ENCODE measurements around the gene IL4I1.

Gene IL4I1

DNA sequence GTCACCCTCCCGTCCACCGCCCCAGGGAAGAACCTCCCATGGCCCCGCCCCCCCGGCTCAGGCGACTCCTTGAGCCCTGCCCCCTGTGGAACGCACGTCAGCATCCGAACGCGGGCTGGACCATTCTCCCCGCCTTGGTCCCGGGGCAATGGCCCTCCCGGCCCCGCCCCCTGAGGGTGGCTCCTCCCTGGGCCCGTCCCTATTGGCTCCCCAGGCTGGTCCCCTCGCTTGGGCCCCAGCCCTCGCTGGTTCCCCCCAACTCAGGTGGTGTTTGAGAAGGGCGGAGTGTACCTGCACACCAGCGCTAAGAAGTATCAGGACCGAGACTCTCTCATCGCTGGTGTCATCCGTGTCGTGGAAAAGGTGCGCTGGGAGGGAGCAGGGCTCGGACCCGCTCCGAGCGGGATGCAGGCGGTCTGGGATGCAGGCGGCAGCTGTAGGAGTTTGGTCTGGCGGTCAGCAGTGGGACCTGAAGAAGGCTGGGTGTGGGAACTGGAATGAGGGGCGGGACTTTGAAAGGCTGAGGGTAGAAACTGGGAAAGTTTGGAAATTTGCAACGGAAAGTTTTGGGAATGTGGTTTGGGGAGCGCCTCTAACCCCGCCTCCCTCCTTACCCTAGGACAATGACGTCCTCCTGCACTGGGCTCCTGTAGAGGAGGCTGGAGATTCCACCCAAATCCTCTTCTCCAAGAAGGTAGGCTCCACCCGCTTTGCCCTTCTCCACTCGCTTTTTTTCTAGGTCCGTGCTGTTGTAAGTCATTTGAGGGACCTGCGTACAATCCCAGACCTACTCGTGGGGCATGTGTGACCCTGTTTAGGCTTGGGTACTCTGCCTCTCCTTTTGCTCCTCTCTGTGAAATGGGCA, 18.6 kb downstream of the IL4I1 start:
- peak; percentile 84 to 92 for DNase-seq

DNA sequence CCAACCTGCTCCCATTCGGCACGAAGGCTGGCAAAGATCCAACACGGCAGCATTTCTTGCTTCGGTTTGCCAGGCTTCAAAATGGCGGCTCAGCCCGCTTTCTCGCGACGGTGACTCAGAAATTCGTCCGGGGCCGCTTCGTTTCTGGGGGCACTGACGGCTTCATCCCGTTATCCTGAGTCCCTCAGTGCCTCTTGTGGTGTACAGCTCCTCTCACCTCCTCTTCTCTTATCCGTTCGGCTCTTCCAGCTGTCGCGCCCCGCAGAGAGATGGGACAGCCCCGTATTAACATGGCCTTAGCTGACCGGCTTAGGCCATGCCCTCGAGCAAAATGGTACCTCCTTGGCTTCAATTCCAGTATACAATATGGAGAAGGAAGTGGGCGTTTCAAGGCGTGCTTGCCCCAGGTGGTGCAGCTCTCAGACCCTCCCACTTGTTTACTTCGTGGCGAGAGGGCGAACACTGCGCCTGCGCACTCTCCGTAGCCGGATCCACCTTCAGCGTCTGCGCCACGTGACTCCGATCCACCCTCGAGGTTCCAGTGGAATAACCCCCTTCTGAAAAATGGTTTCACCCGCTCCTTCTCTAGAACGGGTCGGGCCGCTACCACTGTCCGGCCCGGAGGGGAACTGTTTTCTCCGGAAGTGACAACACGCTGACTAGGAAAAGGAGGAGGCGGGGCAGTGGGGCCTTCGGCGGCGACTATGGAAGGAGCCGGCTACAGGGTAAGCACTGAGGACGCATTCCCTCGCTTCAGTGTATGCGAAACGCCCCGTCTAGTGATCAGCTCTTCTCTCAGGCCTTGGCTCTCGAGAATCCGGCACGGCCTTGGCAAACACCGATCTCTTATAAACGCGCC, 19.4 kb downstream of the IL4I1 start, which contains the start of the genes AKT1S1 and TBC1D17:
Gene AKT1S1 (minus strand): TSS at position 336 of the 859 bp plus-strand sequence. CDS start 4,060 bp downstream, outside the sequence.
Gene TBC1D17 (plus strand): TSS at position 683 of the 859 bp plus-strand sequence. CDS start 22 bp downstream, at position 705.
- DNase-seq = peak; percentile 94 to 98

DNA sequence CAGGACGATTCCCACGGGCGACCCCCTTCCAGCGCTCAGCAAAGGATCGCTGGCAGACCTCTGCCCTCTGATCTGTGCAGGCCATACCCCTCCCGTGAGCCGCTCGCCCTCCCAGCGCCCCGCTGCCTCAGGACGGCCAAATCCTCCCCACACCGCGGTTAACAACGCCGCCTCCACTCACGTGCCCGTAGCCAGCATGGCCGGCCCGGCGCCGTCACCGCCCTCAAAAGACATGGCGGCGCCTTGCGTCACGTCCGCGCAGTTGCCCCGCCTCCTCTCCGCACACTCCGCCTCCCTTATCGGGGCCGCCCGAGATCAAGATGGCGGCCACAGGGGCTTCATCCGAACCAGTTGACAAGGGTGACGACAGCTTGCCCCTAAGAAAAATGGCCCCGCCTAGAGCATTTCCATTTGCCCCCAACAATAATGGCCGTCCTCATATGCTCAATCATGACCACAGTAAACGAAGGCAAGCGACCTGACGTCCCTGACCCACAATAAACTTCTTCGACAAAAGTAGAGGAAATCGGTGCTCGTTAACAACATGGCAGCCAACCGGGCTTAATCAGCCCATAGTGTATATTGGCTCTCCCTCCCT, 20.2 kb downstream of the IL4I1 start:
- DNase-seq = peak; percentile 73 to 89

DNA sequence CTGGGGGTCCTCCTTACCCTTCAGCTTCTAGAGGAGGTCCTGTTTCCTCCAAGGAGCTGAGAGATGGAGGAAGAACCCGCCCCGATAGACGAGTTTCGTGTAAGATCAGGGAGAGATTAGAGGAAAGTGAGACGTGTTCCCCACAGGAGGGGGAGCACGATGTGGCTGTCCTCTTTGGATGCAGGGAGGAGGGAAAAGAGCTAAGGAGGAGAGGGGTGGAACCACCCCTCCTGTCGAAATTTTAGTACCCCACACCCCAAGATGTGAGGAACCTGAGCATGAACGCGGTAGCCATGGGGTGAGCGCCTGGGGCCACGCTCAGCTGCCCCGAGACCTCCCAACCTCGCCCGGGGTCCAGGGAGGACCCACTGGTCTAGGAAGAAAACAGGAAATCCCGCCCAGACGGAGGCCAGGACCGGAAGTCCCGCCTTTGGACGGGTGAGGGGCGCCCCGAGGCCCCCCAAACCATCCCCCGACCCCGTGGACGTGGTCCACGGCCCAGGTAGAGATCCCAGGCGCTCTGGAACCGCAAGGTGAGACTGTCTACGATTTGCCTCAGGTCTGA, 20.7 kb downstream of the IL4I1 start:
- DNase-seq = peak in 1 of 2 experiments; percentile 22

DNA sequence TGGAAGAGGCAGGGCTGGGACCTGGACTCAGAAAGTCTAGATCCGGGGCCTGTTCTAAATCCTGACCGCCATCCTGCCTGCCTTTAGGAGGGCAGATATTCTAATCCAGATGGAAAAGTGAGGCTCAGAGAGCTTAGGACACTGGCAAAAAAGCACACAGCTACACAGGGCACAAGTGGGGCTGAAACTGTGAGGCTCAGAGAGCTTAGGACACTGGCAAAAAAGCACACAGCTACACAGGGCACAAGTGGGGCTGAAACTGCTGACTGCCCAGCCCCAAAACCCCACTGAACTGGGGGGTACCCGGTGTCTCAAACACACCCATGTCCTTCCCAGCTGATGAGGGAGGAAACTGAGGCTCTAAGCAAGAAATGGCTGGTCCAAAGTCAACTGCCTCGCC, 21.5 kb downstream of the IL4I1 start:
- DNase-seq = no peak

DNA sequence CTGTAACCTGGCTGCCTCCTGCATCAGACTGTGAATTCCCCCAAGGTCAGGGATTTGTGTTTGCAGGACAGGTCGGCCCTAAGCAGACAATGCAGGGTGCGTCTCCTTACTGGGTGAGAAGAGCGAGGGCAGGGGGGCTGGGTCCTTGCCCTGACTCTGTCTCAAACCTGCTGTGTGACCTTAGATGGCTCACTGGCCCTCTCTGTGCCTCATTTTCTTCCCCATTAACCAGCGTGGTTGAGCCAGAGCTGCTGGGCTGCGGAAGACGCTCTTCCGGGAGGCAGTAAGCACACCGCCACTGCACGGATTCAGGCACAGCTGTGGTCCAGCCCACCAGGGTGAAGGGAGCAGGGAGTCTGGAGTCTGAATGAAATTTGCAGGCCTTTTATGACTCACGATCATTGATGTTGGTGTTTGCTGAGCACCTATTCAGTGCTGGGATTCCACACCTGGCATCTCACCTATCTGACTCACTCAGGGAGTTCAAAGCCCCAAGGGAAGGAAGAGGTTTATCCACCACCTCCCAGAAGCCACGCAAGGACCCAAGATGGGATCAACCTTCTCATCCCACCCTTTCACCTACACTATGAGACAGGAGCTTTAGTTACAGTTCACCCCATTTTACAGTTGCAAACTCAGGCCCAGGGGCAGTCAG, 22.1 kb downstream of the IL4I1 start:
- no peak for DNase-seq

DNA sequence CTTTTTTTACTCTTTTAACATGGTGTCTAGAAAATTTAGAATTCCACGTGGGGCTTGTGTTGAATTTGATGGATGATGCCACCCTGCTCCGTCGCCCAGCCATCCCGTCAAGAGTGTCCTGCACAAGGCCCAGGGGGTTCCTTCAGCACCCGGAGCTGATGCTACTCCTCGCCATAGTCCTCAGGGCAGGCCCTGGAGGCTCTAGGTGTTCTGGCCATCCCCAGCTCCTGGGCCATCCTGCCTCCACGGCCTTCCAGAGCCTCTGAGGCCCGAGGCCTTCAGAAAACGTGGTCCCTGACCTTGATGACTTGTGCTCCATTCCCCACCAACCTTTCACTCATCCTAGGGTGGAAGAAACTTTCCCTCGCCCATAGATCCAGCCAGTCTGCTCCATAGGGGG, 22.9 kb downstream of the IL4I1 start:
- no peak for DNase-seq

DNA sequence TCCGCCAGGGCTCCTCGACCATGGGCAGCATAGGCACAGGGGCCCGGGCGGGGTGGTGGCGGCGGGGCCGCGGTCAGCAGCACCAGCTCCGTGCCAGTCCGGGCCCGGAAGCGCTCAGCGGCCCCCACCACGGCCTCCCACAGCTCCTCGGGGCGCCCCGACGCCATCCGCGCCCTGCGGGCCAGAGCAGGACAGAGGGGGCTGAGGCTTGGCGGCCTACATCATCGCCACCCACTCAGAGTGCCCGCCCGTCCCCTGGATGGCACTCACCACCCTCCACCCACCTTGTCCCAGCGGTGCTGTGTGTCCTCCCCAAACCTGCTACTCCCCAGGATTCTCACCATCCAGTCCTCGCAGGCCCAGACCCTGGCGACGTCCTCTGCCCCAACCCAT, 23.6 kb downstream of the IL4I1 start:
- no peak for DNase-seq

DNA sequence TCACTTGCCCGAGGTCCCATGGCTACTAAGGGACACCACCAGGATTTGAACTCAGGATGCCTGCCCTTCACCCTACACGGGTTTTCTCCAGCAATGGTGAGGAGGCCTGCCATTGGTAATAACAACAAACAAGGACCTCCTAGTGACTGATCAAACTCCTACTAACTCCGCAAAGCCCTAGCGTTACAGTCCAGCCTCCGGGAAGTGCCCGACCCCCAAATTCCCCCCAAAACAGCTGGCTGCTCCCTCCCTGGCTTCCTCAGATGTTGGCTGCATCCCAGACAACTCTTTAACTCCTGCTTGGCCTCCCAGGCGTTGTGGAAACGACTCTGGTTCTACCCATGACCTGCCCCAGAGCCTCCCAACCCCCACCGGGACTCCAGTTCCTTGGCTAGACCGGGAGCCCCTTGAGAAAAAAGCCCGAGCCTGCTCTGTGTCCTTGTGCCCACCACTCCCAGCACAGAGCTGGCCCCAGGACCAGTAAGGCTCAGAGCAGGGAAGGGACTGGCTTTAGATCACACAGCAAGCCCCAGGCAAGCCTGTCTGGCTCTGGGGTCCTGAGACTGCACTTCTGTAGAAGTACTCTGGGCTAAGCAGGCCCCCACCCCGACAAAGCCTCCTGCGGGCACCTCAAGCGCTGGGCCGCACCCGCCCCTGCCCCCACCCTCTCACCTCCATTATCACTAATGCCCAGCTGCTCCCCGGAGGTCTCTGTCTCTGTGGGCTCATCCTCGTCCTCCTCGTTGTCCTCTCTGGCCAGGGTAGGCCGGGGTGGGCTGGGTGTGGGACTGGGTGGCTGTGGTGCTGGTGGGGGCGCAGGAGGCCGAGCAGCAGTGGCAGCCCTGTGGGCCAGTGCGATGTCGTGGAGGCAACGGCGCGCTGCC, 24.2 kb downstream of the IL4I1 start:
- DNase-seq = no peak

DNA sequence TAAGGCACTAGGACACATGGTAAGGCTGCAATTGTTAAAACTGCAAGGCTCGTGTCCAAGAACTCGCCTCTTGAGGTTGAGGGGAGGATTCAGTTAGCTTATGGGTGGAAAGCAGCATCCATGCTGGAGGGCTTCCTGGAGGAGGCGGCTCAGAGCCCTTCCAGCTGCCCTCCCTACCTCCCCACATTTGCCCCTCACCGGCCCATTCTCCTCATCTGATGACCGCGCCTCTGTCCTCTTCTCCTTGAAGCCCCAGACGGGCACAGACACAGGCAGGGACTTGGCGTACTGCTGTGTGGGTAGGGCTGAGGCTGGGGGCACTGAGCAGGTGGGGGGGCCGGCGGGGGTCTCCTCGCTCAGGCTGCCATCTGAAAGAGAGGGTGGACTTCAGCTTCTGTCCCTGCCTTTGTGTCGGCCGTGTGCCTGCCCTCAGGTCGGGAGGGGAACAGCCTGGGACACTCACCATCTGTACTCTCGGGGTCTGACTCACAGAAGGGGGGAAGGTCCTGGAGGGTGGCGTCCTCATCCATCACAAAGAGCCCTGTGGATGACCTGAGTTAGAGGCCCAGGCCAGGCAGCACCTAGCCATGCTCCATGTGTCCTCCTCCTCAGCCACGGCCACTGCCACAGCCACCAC, 25.2 kb downstream of the IL4I1 start:
- DNase-seq = no peak

DNA sequence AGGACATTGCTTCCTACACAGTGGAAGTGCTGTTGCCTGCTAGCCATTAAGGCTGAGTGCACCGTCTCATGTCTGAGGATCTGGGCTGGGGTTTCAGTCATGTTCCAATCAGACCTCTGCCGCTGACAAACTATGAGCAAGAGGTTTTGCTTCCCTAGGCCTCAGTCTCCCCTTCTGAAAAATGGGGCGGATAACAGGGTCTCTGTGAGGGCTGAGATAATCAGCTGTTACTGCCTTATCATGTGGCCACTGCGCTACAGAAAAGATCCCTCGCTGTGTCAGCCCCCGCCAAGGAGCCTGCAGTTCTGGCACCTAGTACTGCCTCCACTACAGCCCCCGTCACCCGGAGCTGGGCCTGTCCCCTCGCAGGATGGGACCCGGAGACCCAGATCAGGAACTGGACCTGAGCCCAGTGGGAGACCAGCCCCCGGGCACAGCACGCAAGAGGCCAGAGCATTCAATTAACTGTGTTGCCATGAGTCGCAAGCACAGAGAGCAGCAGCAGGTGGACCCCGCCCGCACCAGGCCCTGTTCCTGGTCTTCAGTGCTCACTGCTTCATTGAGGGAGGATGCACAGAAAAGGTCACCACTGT, 26.3 kb downstream of the IL4I1 start:
- no peak for DNase-seq

DNA sequence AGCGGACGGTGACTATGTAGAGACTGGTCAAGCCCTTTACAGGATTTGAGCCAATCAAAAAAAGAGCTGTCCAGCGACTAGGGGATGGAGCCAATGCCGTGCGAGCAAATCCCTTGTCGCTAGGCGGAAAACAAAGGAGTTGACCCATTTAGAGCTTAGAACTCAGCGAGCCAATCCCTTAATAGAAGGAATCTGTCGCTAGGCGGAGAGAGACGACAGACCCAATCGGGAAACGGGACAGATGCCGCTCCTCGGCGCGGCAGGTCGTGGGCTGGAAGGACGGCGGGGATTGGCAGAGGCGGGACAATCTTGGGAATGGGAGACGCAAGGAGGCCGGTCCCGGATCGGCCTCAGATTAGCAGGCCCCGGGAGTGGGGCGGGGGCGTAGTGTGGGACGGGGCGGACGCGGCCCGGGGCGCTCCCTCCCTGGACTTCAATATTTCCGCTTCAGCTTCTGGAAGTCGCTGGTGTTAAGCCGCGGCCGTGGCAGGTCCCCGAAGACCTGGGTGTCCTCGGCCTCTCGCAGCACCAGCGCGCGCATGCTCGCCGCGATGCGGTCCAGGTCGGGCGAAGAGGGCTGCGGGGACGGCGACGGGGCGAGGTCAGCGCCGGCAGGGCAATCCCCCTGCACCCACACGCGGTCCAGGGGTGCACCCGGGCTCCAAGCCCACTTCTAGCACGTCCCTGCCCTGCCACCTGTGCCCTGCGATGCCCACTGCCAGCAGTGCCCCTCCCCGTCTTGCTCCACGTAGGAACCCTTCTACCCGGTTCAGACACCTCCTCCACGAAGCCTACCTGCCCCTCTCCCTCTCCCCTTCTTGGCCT, 27.0 kb downstream of the IL4I1 start:
- peak; percentile 98 for DNase-seq

DNA sequence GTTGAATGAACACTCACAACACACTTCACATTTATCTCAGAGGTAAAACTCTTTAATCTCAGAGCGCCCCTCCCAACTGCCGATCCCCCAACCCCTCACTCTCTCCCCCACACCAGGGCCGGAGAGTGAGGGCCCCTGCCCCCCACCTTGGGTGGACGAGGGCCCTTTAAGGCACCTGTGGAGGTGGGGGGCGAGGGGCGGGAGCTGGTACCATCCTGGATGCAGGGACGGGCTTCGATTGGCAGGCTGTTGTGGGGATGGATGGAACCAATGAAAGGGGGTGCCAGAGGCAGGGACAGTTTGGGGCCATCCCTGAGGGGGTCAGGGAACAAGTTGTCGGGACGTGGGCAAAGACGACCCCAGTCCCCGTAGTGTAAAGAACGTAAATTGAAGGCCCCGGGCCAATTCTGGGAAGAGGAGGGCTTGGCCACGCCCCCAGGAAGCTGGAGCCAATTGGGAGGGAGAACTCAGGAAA, 27.6 kb downstream of the IL4I1 start:
- DNase-seq = no peak

DNA sequence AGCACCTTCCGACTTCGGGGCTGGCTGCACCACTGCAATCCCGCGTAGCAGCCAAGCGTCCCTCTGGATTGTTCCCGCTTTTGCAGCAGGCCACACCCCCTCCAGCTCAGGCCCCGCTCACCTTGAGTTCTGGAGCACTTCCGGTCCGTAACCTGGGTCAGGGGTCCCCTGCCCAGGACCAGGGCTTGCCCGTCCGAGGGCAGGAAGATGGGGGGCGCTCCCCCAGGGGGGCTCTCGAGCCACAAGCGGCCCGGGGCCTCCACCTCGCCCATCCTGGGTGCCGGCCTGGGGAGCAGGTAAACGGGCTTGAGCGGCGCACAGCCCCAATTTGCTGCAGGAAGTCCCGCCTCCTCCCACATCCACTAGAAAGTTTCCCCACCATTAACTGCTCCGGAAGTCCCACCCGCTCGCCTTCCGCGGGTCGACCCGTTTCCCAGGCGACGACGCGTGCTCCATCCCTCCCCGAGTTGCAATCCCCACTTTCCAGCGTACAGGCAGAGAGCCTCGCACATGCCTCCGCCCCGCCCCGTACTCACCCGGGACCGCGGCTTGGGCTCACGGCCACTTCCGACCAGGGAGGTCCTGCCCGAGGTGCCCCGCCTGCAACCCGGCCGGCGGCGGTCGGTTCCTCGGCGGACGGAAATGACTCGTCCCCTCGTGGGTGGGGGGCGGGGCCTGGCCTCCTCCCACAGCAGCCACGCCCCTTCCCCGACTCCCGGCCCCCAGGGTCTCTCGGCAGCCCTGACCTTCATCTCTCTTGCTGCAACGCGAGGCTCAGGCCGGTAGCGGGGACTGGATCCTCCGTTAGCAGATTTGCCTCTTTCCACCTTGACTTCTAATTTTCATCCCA, 29.5 kb downstream of the IL4I1 start, which contains the start of gene PNKP:
Gene PNKP (minus strand): TSS at position 644 of the 850 bp plus-strand sequence. CDS start 372 bp downstream, at position 272.
- peak; percentile 87 for DNase-seq

DNA sequence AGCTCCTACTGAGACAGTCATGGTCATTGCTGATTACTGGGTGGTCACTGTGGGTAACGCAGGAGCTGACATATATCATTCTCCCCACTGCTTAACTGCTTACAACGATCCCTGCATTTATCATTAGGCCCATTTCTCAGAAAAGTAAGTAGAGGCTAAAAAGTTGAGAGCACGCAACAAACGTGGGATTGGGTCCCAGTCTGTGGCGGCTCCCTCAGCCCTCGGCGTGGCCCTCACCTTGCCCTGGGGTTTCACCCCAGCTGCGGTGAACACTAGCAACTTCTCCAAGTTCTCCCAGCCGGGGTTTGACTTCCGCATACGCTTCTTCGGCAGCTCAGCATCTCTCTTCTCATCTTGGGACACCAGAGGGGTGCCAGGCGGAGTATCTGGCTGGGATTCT, 31.8 kb downstream of the IL4I1 start:
- no peak for DNase-seq

DNA sequence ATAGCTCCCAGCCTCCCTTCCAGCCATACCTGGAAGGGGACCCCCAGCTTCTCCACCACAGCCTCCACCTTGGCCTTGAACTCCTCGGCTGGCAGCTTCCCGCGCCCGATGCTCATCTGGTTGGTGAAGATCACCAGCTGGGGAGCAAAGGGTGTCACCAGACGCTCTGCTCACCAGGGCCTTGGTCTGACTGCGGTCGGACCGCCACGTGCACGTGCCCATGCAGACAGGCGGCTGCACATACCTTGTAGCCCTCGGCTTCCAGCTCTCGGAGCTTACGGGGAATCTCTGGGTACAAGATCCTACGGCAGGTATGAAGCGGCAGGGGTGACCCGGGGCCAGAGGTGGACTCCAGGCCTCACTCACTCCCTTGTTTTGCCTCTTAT, 32.8 kb downstream of the IL4I1 start:
- DNase-seq = no peak

DNA sequence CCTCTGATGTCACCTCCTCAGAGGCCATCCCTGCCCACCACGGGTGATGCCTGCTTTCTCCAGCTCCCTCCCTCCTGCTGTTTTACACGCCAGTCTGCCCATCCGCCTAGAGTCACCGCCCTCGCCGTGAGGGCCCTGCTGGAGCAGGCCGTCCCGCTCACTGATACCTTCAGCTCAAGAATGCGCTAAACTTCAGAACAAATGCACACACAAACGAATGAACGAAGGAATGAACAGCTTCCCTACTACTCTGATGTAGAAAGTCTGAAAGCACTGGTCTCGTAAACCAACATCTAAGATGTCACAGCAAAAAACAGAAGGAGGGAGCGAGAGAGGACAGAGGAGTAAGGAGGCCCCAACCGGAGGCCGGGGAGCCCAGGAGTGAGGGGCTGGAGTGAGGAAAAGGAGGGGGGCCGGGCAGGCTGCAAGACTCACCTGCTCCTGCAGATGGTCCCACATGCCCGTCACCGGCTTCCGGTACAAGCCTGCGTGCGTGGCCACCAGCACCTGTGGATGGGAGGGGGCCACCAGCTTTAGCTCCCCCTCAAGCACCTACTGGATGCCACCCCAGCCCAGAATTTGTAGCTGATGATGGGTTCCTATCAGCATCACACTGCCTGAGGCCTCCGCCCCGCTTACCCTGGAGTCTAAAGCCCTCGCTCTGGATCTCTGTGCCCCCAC, 33.3 kb downstream of the IL4I1 start:
- DNase-seq = no peak
